HCT116 (cell line): ENCODE results near the gene BBIP1. TPM values are rescaled to one million over a fixed set of nuclear protein-coding genes. Genes with fewer than 3 reads are reported as not detected.

Source experiments
- ATAC-seq: fragments of 200-7000 bp; cut with Tn5 transposase; 2 replicates; pipeline ENCODE4 v1.9.1; 2020; ENCODE audit warnings: mild to moderate bottlenecking, moderate library complexity
- BruUV-seq: library from RNA; stranded (reverse); fragments of 400-500 nt; replicated peaks from 2 replicates; lab custom pipeline; 2021; lab: Mats Ljungman, UMichigan
- CTCF ChIA-PET: fragments of 300-600 bp; sonication (Branson Sonifier 250); formaldehyde crosslinking; loops from one replicate; lab custom pipeline; 2021; ENCODE audit warnings: antibody characterized with exemption; lab: Charles Lee
- POLR2A ChIA-PET: fragments of 300-600, 350-600 bp; sonication (Branson Sonifier 250); formaldehyde crosslinking; loops from one replicate; lab custom pipeline; 2021; ENCODE audit warnings: antibody characterized with exemption; lab: Charles Lee
- RAD21 ChIA-PET, 2 experiments: fragments of 300-600 bp; sonication (Branson Sonifier 250); formaldehyde crosslinking; loops; one replicate each; lab custom pipeline; 2023; ENCODE audit warnings: low total read pairs in 2 of 2; ENCODE audit not compliant: uncharacterized antibody in 2 of 2, unreplicated experiment in 2 of 2, low non-redundant PET in 1 of 2; lab: Charles Lee
- DNase-seq: peaks from one replicate; pipeline ENCODE4 v3.0.0-alpha.2; 2010; ENCODE audit warnings: low read depth, low spot score
- H2AFZ ChIP-seq: fragments of 200-600 bp; shearing (Covaris generic), sonication (generic); 2 replicates; pipeline ENCODE4 v1.6.1; 2017; ENCODE audit warnings: low read depth, mixed run types, mixed read lengths, antibody characterized with exemption, low read length; ENCODE audit not compliant: poor library complexity, severe bottlenecking
- H3K27ac ChIP-seq: 2 replicates; pipeline ENCODE4 v1.5.1; 2012; ENCODE audit warnings: low read depth, low read length
- H3K27me3 ChIP-seq: fragments of 200-600 bp; sonication (generic); 2 replicates; pipeline ENCODE4 v1.6.1; 2016; ENCODE audit warnings: mixed run types, low read length, mixed read lengths; ENCODE audit not compliant: insufficient read depth
- H3K36me3 ChIP-seq, 2 experiments: fragments of 200-500 bp in 1 of 2; fragments of 200-600 bp in 1 of 2; sonication (Bioruptor generic) in 1 of 2; sonication (generic) in 1 of 2; 2 replicates each; pipeline versions ENCODE4 v1.5.1 to v1.6.1; 2014 to 2016; ENCODE audit warnings: low read length in 2 of 2, inconsistent platforms in 1 of 2, mixed read lengths in 1 of 2, mixed run types in 1 of 2; ENCODE audit not compliant: insufficient read depth in 2 of 2, control insufficient read depth in 1 of 2
- H3K4me1 ChIP-seq, 2 experiments: fragments of 200-600 bp in 1 of 2; sonication (generic) in 1 of 2; 2 replicates each; pipeline versions ENCODE4 v1.5.1 to v1.6.1; 2012 to 2017; ENCODE audit warnings: low read length in 2 of 2, inconsistent platforms in 1 of 2, mild to moderate bottlenecking in 1 of 2, mixed read lengths in 1 of 2, mixed run types in 1 of 2, moderate library complexity in 1 of 2; ENCODE audit not compliant: insufficient read depth in 2 of 2, control insufficient read depth in 1 of 2
- H3K4me2 ChIP-seq: fragments of 200-600 bp; sonication (generic); 2 replicates; pipeline ENCODE4 v1.6.1; 2017; ENCODE audit warnings: mixed run types, low read length, mixed read lengths
- H3K4me3 ChIP-seq, 2 experiments: fragments of 200-600 bp in 1 of 2; sonication (generic) in 1 of 2; replicated peaks in 1 of 2; 2 replicates each; pipeline ENCODE4 v1.5.1; 2011 to 2016; ENCODE audit warnings: low read length in 2 of 2, control low read depth in 1 of 2, low read depth in 1 of 2, mild to moderate bottlenecking in 1 of 2, mixed read lengths in 1 of 2, mixed run types in 1 of 2
- H3K79me2 ChIP-seq: fragments of 200-600 bp; sonication (generic); 2 replicates; pipeline ENCODE4 v1.6.1; 2017; ENCODE audit warnings: mild to moderate bottlenecking, mixed run types, low read length, moderate library complexity, mixed read lengths; ENCODE audit not compliant: insufficient read depth
- H3K9ac ChIP-seq: fragments of 200-600 bp; sonication (generic); 2 replicates; pipeline ENCODE4 v1.6.1; 2016; ENCODE audit warnings: low read length, mixed read lengths
- H3K9me2 ChIP-seq: fragments of 200-600 bp; sonication (generic), shearing (Covaris generic); 2 replicates; pipeline ENCODE4 v1.6.1; 2017; ENCODE audit warnings: mixed run types, mild to moderate bottlenecking, moderate library complexity; ENCODE audit not compliant: insufficient read depth
- H3K9me3 ChIP-seq, 2 experiments: fragments of 200-500 bp in 1 of 2; fragments of 200-600 bp in 1 of 2; sonication (Bioruptor generic) in 1 of 2; sonication (generic) in 1 of 2; 2 replicates each; pipeline ENCODE4 v1.6.1; 2014 to 2017; ENCODE audit warnings: low read length in 2 of 2, mixed read lengths in 2 of 2, inconsistent platforms in 1 of 2, low read depth in 1 of 2, mild to moderate bottlenecking in 1 of 2, mixed run types in 1 of 2, moderate library complexity in 1 of 2; ENCODE audit not compliant: control insufficient read depth in 1 of 2, insufficient read depth in 1 of 2
- H4K20me1 ChIP-seq: fragments of 200-600 bp; sonication (generic), shearing (Covaris generic); 2 replicates; pipeline ENCODE4 v1.6.1; 2017; ENCODE audit warnings: mixed run types, mild to moderate bottlenecking, moderate library complexity; ENCODE audit not compliant: insufficient read depth
- CEBPB ChIP-seq: IDR thresholded peaks from 2 replicates; pipeline ENCODE4 v1.6.1; 2012; ENCODE audit warnings: low read depth
- CTCF ChIP-seq, 3 experiments: fragments of 200-600 bp in 1 of 3; sonication (generic) in 1 of 3; IDR thresholded peaks in 2 of 3; conservative IDR thresholded peaks in 1 of 3; 2 replicates each; pipeline ENCODE4 v1.5.1; 2012 to 2017; ENCODE audit warnings: low read depth in 2 of 3, low read length in 2 of 3, antibody characterized with exemption in 1 of 3, borderline replicate concordance in 1 of 3, control low read depth in 1 of 3, mild to moderate bottlenecking in 1 of 3, mixed read lengths in 1 of 3, mixed run types in 1 of 3, moderate library complexity in 1 of 3; ENCODE audit not compliant: insufficient read depth in 1 of 3
- EZH2phosphoT487 ChIP-seq: fragments of 200-600 bp; IDR thresholded peaks from 2 replicates; pipeline ENCODE4 v1.6.1; 2018; ENCODE audit warnings: antibody characterized with exemption, borderline replicate concordance
- MAX ChIP-seq: IDR thresholded peaks from 2 replicates; pipeline ENCODE4 v1.6.1; 2012
- RAD21 ChIP-seq: IDR thresholded peaks from 2 replicates; pipeline ENCODE4 v1.6.1; 2012; ENCODE audit warnings: low read depth, mild to moderate bottlenecking
- SIN3A ChIP-seq: IDR thresholded peaks from 2 replicates; pipeline ENCODE4 v1.6.1; 2012; ENCODE audit warnings: low read depth
- ZFX ChIP-seq: fragments of 450-650 bp; IDR thresholded peaks from 2 replicates; pipeline ENCODE4 v1.6.1; 2017
- intact Hi-C: fragments of 100-400 bp; cut with micrococcal nuclease; formaldehyde crosslinking; loops from 2 replicates; pipeline ENCODE4 v1.10.0; 2022
- total RNA-seq: library from RNA; stranded (reverse); gene quantifications from one replicate; pipeline ENCODE4 v1.2.1, GENCODE V29; 2021; ENCODE audit not compliant: unreplicated experiment

Gene BBIP1
- total RNA-seq, 1 experiment from 2014 or later: 38.9 TPM

GRCh38 chr10:110903280-110904278 is 15.4 kb downstream of the BBIP1 start:
- Histone ChIP-seq H3K4me3 (no peak overlapping the region), H3K9me3 (no peaks in the 10 kb centered on the region), H4K20me1 (no peaks in the 10 kb centered on the region), H3K79me2 (no peaks in the 10 kb centered on the region), H2AFZ (no peak overlapping the region), H3K4me1 (peaks cover 0 to 11% of the 10 kb centered on the region in 2 experiments; a peak in 2 of 4 replicates), H3K27me3 (no peaks in the 10 kb centered on the region), H3K36me3 (no peaks in the 10 kb centered on the region), H3K27ac (no peak overlapping the region), H3K9ac (no peak overlapping the region), H3K9me2 (no peaks in the 10 kb centered on the region), H3K4me2 (no peak overlapping the region)
- TF ChIP-seq SIN3A: no peak
- TF ChIP-seq RAD21: no peak
- no peak for TF ChIP-seq CEBPB
- TF ChIP-seq CTCF (IDR thresholded peaks at IDR 0.05 in 2 of 3, conservative IDR thresholded peaks at IDR 0.05 in 1 of 3; ENCODE audit: borderline replicate concordance in 1 of 3, insufficient read depth in 1 of 3, low read depth in 2 of 3, low read length in 2 of 3): no peak
- TF ChIP-seq ZFX: no peak
- no peak for TF ChIP-seq MAX
- TF ChIP-seq EZH2phosphoT487: no peak
- intact Hi-C loops: no loop called here
- ATAC-seq (no peak), DNase-seq (no peak)
- no TSS peak for BruUV-seq
- ChIA-PET POLR2A (interaction anchor here (5.0 kb wide), 1 partner anchor 15 kb away, joined by 35 read pairs; the partner anchor contains the start of genes BBIP1 and SHOC2), RAD21 (no interaction called here), CTCF (interaction anchor here (1.3 to 1.6 kb wide), 3 partner anchors 10 to 157 kb away, joined by 4 to 10 read pairs (median 5); no protein-coding TSS in a partner anchor)
